ENCODE data around the gene RAB3GAP2. TPM values are rescaled to one million over a fixed set of nuclear protein-coding genes. Genes with fewer than 3 reads are reported as not detected.

Gene RAB3GAP2
- total RNA-seq, 4 donors from 2014 or later: 16.5 to 24.2 (median 18.0) TPM

DNA sequence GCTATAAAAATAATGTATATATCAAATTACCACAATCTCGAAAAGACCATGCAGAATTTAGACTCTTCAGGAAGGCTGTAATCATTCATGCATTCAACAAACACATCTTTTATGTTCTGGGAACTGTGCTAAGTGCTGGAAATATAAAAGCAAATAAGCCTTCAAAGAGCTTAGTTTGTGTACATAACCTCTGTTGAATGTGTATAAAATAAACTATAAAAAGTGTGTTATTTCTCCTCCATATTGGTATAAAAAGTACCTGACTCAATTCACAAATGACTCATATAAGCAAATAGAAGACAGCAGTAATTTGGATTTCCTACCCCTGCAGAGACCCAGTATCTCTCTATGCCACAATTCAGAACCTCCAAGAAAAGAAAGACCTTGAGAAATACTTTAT, 36.8 kb downstream of the RAB3GAP2 start:
- H3K27me3 ChIP-seq: no peaks in the 10 kb centered on the region
- no peak overlapping the region for H3K27ac ChIP-seq
- peaks cover 15 to 18% of the 10 kb centered on the region in 2 donors for H3K4me1 ChIP-seq
- no peaks in the 10 kb centered on the region for H3K9me3 ChIP-seq
- H3K36me3 ChIP-seq: peaks cover 0 to 3% of the 10 kb centered on the region in 2 donors
- DNase-seq (no peak), ATAC-seq (no peak)
- H3K4me3 ChIP-seq: no peak overlapping the region
- no peak for TF ChIP-seq CTCF (IDR thresholded peaks at IDR 0.05 in 4 of 5, conservative IDR thresholded peaks at IDR 0.05 in 1 of 5)
- TF ChIP-seq POLR2A (IDR thresholded peaks at IDR 0.05): no peak
- intact Hi-C loops (cut with DNase I; ENCODE audit: low total_unique reads) (no loop called here), in situ Hi-C loops (cut with MboI; ENCODE audit: low sequenced_read_pairs in 4 of 4) (no loop called here)

- Histone ChIP-seq H3K36me3 (peaks cover 0 to 3% of the 10 kb centered on the region in 2 donors), H3K27me3 (no peaks in the 10 kb centered on the region), H3K27ac (no peak overlapping the region), H3K9me3 (no peaks in the 10 kb centered on the region), H3K4me3 (no peak overlapping the region), H3K4me1 (peaks cover under 1 to 7% of the 10 kb centered on the region in 2 donors)
- intact Hi-C loops (cut with DNase I; ENCODE audit: low total_unique reads) (no loop called here), in situ Hi-C loops (cut with MboI; ENCODE audit: low sequenced_read_pairs in 4 of 4) (no loop called here)
- ATAC-seq (no peak), DNase-seq (no peak)
- TF ChIP-seq CTCF (IDR thresholded peaks at IDR 0.05 in 4 of 5, conservative IDR thresholded peaks at IDR 0.05 in 1 of 5) (no peak), POLR2A (IDR thresholded peaks at IDR 0.05) (no peak)
Observed at GRCh38 chr1:220233927-220234326, 38.3 kb downstream of the RAB3GAP2 start.

DNA sequence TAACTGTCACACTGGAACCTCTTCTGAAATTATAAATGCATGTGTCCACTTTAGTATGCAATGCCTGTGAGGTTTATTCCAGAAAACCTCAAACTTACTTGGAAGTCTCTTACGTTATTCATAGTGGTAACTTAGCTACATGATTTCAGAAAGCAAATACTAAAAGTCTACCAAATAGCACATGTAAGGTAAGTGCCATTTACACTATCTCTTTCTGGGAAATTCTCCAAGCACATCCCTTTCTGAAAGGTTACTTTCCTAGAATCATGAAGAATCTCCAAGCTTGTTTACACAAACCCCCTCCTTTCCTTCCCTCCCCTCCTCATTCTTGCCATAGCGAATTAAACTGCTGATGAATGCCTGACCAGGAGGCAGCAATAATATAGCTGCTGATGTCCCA, 42.5 kb downstream of the RAB3GAP2 start:
- intact Hi-C loops (cut with DNase I; ENCODE audit: low total_unique reads): no loop called here
- H3K27ac ChIP-seq: no peak overlapping the region
- no peaks in the 10 kb centered on the region for H3K9me3 ChIP-seq
- TF ChIP-seq POLR2A (IDR thresholded peaks at IDR 0.05) (no peak), CTCF (IDR thresholded peaks at IDR 0.05 in 4 of 5, conservative IDR thresholded peaks at IDR 0.05 in 1 of 5) (no peak)
- ATAC-seq (no peak), DNase-seq (no peak)
- no peak overlapping the region for H3K4me3 ChIP-seq
- peaks cover 7 to 17% of the 10 kb centered on the region in 2 donors for H3K4me1 ChIP-seq
- no peaks in the 10 kb centered on the region for H3K27me3 ChIP-seq
- H3K36me3 ChIP-seq: peaks cover 0 to 3% of the 10 kb centered on the region in 2 donors
- in situ Hi-C loops (cut with MboI; ENCODE audit: low sequenced_read_pairs in 4 of 4): no loop called here

DNA sequence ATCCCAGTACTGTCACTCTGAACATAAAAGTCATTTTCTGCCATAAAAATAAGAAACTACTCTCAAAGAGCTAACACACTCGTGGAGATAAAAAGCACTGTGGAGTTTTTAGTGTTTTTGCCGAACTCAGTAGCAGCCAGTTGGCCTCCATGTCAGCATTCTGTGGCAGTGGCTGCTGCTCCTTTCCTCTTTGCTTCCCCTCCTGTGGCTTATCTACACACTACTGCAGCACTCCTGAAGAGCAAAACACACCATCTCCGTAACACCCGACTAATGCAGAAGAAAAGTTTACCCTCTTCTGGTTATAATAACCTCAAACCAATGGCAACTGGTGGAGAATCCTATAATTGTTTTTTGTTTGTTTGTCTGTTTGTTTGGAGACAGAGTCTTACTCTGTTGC, 44.9 kb downstream of the RAB3GAP2 start:
- intact Hi-C loops (cut with DNase I; ENCODE audit: low total_unique reads) (no loop called here), in situ Hi-C loops (cut with MboI; ENCODE audit: low sequenced_read_pairs in 4 of 4) (no loop called here)
- Histone ChIP-seq H3K4me1 (peaks cover 11 to 25% of the 10 kb centered on the region in 2 donors), H3K4me3 (no peak overlapping the region), H3K27ac (no peak overlapping the region), H3K27me3 (no peaks in the 10 kb centered on the region), H3K36me3 (peaks cover 0 to 3% of the 10 kb centered on the region in 2 donors), H3K9me3 (no peaks in the 10 kb centered on the region)
- ATAC-seq (no peak), DNase-seq (no peak)
- TF ChIP-seq POLR2A (IDR thresholded peaks at IDR 0.05) (no peak), CTCF (IDR thresholded peaks at IDR 0.05 in 4 of 5, conservative IDR thresholded peaks at IDR 0.05 in 1 of 5) (no peak)

- Histone ChIP-seq H3K36me3 (peaks cover 0 to 2% of the 10 kb centered on the region in 2 donors), H3K27ac (no peak overlapping the region), H3K4me1 (peaks cover 11 to 25% of the 10 kb centered on the region in 2 donors), H3K27me3 (no peaks in the 10 kb centered on the region), H3K4me3 (no peak overlapping the region), H3K9me3 (no peaks in the 10 kb centered on the region)
- in situ Hi-C loops (cut with MboI; ENCODE audit: low sequenced_read_pairs in 4 of 4): no loop called here
- intact Hi-C loops (cut with DNase I; ENCODE audit: low total_unique reads): no loop called here
- DNase-seq (no peak), ATAC-seq (no peak)
- TF ChIP-seq POLR2A (IDR thresholded peaks at IDR 0.05) (no peak), CTCF (IDR thresholded peaks at IDR 0.05 in 4 of 5, conservative IDR thresholded peaks at IDR 0.05 in 1 of 5) (no peak)
Observed at GRCh38 chr1:220226752-220227151, 45.5 kb downstream of the RAB3GAP2 start.
